Middle frontal gyrus (tissue), 1 donor: ENCODE measurements around the gene IQSEC3.
"Not testable (repeated sequence)": the region's sequence is repeated elsewhere in the genome, so short reads cannot be mapped to it uniquely, and the experiment has no call there.

Source experiments
- DNase-seq: peaks from one replicate; pipeline ENCODE4 v3.0.0-alpha.2; 2015; ENCODE audit warnings: low spot score; ENCODE audit errors: extremely low spot score

The IQSEC3 gene

DNA sequence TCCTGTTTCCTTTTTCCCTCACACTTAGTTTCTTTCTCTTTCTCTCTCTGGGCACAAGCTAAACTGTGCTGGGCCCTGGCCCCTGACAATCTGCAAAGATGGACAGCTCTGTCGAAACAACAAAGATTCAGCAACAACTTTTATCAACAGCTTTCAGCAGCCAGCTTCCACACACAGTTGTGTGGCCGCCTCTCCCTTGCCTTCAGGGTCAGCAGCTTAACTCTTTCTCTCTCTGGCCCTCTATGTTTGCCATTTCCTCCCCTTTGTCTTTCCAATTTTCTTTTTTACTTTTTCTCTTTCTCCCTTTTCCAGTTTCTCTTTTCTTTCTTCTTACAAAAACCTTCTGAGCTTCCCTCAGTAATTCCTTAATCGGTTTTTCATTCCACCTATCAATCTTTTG, 43.3 kb downstream of the IQSEC3 start:
- DNase-seq, result no peak

DNA sequence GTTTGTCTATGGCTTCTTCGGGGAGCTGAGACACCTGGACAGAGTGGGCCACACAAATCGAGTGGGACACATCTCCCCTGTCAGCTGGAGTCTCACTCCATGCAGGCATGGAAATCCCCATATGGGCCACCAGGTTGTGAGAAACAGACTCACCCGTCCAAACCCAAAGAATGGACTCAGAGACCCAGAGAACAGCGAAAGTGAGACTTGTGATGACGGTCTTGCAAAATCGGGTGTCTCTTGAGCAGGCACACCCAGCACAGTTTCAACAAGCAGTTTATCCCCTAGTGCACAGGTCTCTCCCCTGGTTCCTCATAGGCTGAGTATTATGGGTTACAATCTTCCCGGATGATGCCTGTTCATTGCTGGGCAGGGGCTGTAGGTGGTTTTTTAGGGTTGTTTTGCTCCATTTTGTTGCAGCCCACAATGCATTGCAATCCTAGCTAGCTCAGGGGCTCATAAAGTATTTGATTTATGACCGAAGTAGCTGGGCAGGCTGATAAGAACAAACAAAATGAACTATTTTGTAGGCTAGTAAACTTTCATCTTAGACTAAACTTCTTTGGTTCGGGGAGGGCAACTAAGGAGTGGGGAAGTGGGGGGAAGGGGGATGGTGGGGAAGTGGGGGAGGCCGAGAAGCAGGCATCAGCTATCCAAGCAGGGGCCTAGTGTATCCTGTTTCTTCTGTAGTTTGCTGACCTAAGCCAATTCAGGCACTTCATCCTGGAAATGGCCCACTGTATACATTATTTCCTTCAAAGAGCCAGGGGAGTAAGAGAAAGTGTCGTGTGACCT, 45.3 kb downstream of the IQSEC3 start:
- DNase-seq, result no peak

DNA sequence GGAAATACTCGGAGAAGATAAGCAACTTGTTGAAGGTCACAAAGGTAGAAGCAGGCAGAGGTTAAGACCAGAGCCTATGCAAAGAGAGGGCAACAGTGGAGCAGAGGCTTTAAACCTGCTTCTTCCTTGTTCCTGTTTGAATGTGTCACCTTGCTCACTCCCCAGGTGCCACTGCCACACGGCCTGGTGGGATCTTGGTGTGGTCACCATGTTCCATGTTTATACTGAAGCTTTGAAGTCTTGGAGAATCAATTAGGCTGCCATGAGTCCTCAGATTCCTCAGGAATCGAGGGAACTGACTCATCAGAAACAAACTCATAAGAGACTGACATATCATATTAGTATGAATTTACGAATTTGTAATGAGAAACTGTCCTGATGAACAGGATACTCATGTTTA, 46.8 kb downstream of the IQSEC3 start:
- DNase-seq, result no peak

DNA sequence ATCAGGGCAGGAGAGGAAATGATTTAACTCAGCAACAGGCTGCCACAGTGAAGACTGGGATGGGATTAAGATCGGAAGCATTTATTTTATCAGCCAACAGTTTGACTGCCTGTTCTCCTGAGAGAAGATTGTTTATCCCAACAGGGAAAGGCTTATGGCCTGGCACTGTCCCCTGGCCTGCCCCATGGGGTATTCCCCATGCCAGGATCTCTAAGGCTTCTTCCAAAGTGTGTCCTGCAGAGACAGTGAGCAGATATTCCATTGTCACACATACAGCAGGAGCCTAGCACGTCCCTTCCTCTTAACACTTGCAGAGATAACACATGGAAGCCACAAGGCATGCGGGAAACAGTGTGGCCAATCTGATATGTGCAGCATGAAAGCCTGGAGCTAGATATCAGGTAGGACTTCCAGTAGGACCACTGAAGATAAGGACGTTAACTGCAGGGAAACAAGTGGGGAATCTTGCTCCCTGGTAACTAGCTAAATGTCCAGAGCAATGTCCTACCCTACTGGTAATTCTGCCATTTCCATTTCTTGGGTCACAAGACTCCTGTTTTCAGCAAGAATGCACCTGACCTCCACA, 48.2 kb downstream of the IQSEC3 start:
- no peak for DNase-seq

DNA sequence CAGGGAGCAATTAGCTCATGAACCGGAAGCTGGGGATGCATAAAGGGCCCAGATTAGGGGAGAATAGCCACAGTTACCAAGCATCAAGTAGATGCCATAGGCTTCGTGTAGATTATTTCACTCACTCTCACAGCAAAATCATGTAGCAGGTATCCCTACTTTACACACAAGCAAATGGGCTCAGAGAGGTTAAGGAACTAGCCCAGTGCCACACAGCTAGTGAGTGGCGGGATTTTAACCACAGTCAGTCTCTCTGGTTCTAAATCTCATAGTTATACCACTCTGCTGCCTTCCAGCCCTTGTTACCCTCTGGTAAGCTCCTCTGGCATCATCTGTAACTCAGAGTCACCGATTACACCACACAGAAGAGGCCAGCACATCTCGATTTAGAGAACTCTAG, 49.0 kb downstream of the IQSEC3 start:
- no peak for DNase-seq

DNA sequence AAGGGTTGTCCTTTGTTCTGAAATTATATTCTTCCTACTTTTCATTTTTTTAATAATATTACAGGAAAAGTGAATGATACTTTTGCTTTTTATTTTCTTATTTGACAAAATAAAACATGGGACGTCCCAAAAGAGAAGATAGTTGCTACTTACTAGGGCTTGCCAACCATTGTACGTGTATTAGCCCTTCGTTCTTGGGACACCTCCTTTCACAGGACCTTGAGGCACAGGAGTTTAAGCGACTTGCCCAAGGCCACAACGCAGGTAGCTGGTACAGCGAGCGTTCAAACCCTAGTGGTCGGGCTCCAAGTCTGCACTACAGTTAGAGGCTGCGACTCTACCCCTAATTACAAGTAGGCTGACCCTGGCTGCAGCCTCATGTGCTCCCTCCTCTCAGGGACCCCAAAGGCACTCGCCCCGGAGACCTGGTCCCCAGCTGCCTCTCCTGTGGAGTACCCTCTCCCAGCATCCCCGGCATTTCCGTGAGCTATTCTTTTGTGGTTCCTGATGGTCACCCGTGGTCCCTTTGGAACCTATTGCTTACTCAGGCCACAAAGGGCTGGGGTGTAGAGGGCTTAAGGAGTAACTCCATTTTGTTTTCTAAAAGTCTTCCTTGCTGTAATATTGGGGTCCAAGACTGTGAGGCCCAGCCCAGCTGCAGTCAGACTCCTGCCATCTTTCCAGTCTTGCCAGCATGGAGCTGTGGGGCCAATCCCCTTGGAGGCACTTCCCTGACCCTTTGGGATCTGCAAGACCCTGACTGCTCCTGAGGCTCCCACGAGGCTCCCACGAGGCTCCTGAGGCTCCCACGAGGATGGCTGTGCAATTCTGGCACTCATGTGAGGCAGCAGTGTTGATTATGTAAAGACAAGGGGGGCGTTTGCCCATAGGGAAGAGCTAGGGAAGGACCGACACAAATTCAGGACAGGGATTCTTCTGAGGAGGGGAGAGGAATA, 49.7 kb downstream of the IQSEC3 start:
- no peak for DNase-seq

DNA sequence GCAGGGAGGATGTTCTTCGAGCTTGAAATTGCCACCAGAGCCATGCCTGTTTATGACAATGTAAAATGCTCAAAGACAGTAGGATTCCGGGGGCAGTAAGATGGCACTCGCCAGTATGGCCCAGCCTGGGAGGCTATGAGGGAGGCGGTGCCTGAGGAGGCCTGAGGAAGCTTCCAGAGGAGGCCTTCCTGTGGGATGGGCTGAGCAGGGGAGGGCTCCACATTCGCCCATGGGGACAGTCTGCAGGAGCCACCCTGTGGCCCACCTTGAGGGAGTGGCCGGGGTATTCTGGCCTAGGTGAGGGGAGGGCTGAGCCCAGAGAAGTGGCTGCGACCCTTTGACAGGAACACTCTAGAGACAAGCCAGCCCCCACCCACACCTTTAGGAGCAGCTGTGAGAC, 50.7 kb downstream of the IQSEC3 start:
- no peak for DNase-seq

DNA sequence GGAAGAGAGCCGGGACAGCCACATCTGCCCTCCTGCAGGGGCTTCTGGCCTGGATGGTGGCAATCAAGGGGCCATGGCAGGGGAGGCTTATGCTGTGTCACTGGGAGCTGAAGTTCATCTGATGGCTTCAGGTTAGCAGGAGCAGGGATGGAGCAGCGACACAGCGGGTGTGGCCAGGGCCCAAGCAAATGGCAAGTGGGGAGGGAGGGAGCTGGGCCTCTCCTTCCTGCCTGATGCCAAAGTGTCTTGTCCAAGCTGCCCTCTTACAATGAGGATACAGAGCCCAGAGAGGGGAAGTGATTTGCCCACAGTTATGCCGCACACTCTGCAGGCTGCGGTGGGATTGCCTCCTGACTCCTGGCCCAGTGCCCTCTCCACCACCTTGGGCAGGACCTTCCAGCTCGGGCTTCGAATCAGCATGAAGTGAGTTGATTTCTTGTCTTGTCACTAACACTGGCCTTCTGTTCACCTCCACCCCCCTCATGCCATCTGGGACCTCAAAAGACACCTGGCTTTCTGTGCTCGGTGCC, 51.3 kb downstream of the IQSEC3 start:
- DNase-seq, result no peak

DNA sequence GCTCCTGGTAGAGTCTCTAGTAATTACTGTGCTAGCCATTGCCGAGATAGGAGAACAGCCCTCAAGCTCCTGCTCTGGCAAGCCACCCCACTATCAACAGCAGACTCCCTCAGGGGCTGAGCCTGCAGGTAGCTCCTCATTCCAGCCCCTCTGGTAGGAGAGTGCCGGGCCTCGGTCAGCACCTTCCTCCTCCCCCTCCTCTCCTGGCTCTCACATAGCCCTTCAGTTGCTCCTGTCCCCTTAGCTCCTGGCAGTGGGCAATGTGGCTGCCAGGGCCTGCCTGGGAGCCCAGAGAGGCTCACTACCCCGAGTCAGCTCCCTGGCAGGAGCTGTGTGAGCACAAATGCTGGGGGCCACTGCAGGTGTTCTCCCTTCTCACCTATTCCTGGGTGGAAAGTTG, 52.0 kb downstream of the IQSEC3 start:
- DNase-seq, result no peak

DNA sequence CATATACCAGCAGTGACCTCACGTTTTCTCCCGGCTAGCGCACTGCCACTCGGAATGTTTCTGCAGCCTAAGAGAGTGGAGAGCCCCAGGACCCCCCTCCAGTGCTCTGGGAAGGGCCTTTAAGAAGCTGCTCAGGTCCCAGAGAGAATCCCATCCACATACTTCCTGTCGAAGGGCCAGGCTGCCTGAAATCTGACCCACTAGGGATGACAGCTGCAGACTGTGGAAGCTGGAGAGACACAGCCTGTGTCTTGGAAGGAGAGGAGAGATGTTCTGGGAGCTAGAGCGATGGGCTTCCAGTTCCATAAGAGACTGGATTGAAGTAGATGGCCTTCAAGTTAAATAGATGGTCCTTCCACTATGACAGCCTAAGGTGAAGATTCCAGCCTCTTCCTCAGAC, 54.4 kb downstream of the IQSEC3 start:
- DNase-seq, result no peak

DNA sequence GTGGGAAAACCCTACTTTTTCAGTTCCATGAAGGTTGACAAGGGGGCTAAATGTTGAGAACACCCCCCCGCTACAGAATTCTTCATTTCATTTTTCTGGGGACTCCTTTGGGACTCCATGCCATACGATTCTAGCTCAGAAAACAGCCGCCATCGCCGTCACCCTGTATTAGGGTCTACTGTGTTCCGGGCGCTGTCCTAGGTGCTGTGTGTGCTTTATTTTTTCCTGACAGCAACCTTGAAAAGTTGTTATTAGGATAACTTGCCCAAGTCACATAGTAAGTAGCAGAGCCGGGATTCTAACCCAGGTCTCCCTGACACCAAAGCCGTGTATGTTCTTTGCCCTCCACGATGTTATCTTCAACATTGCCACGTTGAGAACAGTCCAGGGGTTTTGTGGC, 55.1 kb downstream of the IQSEC3 start:
- no peak for DNase-seq

DNA sequence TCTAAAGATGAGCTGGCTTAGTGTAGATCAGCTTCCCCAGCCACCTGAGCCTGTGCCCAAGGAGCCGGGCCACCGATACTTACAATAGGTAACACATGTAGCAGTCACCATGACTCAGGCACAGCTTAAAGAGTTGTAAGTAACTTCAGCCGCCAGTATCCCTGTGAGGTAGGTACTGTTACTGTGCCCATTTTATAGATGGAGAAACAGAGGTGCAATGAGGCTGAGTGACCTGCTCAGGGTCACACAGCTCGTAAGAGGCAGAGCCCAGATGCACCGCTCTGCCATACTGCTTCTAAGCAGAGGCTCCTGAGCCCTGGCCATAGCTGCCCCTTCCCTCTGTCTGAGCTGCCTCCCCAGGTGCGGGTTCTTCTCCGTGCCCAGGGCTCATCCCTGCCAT, 58.5 kb downstream of the IQSEC3 start:
- DNase-seq, result no peak

DNA sequence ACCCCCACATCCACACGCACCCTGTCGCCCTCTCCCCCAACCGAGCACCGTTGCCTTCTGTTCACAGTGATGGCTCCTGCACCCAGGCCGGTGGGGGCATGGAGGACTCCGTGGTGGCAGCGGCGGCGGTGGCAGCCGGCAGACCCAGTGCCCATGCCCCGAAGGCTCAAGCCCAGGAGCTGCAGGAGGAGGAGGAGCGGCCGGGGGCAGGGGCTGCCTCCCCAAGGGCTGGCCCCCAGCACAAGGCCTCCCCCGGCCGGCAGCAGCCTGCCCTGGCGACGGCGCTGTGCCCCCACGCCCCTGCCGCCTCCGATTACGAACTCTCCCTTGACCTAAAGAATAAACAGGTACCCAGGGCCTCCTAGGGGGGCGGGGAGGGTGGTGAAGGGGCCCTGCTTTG, 59.0 kb downstream of the IQSEC3 start:
- DNase-seq, result no peak

DNA sequence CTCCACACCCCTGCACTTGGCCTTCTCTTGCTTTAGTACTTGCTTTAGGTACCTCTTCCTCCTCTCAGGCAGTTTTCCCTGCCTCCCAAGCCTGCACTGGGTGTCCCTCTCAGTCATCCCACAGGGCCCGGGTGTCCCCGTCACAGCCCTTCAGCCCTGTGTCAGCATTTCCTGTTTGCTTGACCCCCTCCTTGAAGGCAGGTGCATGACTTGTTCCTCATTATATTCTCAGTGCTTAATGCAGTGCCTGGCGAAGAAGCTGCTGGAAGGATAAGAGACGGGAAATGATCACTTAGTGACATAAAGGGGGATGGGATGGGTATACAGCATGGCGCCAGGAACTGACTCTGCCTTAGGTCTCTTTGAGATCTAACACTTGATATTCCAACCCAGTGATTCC, 61.5 kb downstream of the IQSEC3 start:
- no peak for DNase-seq

DNA sequence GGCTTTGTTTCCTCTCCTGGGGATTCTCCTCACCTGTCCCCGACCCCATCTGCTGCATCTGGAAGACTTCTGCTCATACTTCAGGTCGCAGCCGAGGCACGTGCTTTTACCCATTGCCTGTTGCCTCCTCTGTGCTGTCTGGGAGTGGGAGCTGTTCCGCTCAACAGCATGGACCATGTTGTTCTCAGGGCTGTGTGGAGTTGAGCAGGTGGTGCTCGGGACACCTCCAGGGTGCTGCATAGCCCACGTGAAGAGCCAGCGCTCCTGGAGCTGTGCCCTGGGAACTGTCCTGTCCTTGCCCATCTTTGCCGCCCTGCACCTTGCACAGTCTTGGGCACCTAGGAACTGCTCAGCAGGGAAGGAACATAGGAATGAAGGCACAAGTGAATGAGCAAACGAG, 62.4 kb downstream of the IQSEC3 start:
- DNase-seq, result no peak

DNA sequence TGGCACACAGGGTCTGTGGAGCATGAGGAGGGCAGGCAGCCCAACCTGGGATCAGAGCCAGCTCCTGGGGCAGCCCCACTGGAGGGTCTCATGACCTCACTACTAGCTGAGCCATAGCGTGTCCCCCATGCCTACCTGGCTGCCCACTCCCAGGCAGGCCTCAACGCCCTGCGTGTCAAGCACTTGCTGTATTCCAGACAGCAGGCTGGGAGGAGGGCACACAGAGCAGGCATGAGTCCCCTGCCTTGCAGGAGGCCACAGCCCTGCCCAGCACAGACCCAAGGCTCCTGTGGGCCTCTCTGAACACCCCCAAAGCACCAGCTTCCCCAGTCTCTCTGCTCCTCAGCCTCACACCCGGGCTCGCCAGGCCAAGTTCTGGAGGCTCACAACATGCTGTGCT, 64.0 kb downstream of the IQSEC3 start:
- DNase-seq, result no peak

DNA sequence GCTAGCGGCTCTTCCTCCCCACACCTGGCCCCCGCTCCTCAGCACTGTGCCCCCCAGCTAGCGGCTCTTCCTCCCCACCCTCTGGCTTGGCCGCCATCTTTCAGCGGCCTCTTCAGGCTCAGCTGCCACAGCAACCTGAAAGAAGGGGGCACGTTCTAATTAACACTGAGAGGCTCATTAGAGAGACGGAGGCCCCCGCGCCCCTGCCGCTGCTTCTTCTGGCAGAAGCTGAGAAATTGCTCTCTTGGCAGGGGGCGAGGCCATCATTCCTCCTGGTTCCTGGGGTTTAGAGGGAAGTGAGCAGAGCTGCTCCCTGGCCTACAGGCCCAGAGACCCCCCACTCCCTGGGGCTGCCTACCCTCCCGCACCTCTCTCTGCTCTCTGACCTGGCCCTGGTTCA, 64.4 kb downstream of the IQSEC3 start:
- no peak for DNase-seq

DNA sequence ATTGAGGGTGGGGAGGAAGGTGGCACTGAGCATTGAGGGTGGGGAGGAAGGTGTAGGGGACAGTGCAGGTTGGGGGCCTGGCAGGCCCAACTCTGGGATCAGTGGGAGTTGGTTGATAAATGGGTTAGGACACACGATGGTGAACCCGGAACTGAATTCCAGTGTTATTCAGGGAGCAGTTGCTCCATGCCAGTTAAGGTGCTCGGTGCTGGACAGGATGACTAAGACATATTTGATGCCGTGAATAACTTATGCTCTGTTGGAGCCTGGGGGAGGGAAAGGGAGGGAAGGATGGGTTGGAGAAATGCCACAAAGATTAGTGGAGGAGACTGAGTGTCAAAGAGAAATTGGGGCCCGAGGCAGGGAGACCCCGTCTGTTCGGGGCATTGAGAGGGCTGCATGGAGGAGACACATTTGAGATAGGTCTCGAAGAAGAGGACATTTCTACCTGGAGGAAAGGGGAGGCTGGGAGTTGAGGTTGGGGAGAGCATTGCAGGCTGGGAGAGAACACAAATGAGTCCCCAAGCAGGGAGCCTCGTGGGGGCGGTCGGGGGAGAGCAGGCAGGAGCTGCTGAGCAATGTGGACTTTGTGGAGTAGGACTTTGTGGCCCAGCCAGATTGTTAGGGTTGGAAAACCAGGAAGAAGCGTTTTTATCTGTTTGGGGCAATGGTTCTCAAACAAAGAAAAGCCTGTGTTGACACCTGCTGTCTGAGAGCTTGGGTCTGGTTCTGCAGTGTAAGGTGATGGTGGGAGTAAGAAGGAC, 65.3 kb downstream of the IQSEC3 start:
- no peak for DNase-seq

DNA sequence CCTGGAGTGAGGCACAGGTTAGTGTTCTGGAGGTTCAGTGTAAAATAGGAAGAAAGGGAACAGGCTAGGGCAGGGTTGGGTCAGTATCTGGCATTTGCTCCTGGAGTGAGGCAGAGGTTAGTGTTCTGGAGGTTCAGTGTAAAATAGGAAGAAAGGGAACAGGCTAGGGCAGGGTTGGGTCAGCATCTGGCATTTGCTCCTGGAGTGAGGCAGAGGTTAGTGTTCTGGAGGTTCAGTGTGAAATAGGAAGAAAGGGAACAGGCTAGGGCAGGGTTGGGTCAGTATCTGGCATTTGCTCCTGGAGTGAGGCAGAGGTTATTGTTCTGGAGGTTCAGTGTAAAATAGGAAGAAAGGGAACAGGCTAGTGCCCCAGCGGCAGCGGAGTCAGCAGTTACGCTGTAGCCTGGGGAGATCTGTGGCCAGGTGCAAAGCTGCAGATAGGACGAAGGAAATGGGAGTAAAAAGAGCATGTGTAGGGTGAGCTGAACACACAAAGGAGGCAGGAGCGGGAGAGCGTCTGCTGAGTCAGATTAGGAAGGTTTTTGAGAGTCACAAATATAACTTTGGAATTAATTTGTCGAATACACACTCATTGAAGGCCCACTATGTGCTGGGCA, 67.2 kb downstream of the IQSEC3 start:
- not testable (repeated sequence) for DNase-seq

DNA sequence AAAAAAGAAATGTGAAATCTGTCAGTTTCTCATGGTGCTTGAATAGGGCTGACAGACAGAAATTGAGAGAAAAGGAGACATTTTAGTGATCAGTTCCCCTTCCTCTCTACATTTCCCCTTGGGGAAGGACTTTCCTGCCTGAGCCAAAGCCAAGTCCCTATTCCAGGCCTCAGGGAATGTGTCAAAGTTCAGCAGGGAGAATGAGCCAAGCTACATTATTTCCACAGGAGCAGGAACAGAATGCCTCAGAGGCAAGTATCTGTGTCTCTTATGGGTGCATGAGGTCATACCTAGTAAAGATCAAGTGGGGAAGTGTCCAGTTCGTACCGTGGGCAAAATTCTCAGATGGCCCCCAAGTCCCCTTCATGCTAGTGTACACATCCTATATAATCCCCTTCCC, 68.6 kb downstream of the IQSEC3 start:
- no peak for DNase-seq
